Kidney tubule cell (primary cell): ENCODE measurements around the gene LTO1.
A peak's percentile ranks its signal among the peaks of the same experiment; 100 is the strongest.

Experiments used
- DNase-seq: peaks from one replicate; pipeline ENCODE4 v3.0.0-alpha.2; 2018; ENCODE audit warnings: low spot score

Gene LTO1

GRCh38 chr11:69657456-69657910 is 17.7 kb downstream of the LTO1 start:
- DNase-seq = no peak

- DNase-seq = peak; percentile 30
Measured at GRCh38 chr11:69656536-69657455, 18.4 kb downstream of the LTO1 start.

GRCh38 chr11:69655479-69656428 is 19.4 kb downstream of the LTO1 start:
- DNase-seq = peak; percentile 59

- peak; percentile 78 for DNase-seq
Measured at GRCh38 chr11:69654660-69655478, 20.3 kb downstream of the LTO1 start.

GRCh38 chr11:69654001-69654659 is 21.0 kb downstream of the LTO1 start:
- DNase-seq = no peak

- DNase-seq = no peak
Measured at GRCh38 chr11:69653406-69653960, 21.7 kb downstream of the LTO1 start.

GRCh38 chr11:69652999-69653398 is 22.2 kb downstream of the LTO1 start:
- peak; percentile 15 for DNase-seq

- DNase-seq = no peak
Measured at GRCh38 chr11:69651834-69652620, 23.1 kb downstream of the LTO1 start.

- no peak for DNase-seq
Measured at GRCh38 chr11:69650832-69651344, 24.3 kb downstream of the LTO1 start.

GRCh38 chr11:69650081-69650831 is 24.9 kb downstream of the LTO1 start:
- DNase-seq = peak; percentile 13

- no peak for DNase-seq
Measured at GRCh38 chr11:69649576-69649900, 25.6 kb downstream of the LTO1 start.

- no peak for DNase-seq
Measured at GRCh38 chr11:69648679-69649575, 26.2 kb downstream of the LTO1 start.

- peak; percentile 20 for DNase-seq
Measured at GRCh38 chr11:69647761-69648497, 27.2 kb downstream of the LTO1 start.

GRCh38 chr11:69647390-69647748 is 27.8 kb downstream of the LTO1 start:
- DNase-seq = peak; percentile 16

GRCh38 chr11:69646493-69647389 is 28.4 kb downstream of the LTO1 start:
- peak; percentile 27 for DNase-seq

- peak; percentile 41 for DNase-seq
Measured at GRCh38 chr11:69645801-69646492, 29.2 kb downstream of the LTO1 start.
